Measurements from ENCODE around the gene SYNE1.

- TF ChIP-seq, protein P1, sequence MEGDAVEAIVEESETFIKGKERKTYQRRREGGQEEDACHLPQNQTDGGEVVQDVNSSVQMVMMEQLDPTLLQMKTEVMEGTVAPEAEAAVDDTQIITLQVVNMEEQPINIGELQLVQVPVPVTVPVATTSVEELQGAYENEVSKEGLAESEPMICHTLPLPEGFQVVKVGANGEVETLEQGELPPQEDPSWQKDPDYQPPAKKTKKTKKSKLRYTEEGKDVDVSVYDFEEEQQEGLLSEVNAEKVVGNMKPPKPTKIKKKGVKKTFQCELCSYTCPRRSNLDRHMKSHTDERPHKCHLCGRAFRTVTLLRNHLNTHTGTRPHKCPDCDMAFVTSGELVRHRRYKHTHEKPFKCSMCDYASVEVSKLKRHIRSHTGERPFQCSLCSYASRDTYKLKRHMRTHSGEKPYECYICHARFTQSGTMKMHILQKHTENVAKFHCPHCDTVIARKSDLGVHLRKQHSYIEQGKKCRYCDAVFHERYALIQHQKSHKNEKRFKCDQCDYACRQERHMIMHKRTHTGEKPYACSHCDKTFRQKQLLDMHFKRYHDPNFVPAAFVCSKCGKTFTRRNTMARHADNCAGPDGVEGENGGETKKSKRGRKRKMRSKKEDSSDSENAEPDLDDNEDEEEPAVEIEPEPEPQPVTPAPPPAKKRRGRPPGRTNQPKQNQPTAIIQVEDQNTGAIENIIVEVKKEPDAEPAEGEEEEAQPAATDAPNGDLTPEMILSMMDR (IDR thresholded peaks at IDR 0.05; ENCODE audit: low read depth, low read length, missing input control) = no peak
- TF ChIP-seq SP1 (IDR thresholded peaks at IDR 0.05) (no peak), HNF4G (IDR thresholded peaks at IDR 0.05) (no peak), JUND (IDR thresholded peaks at IDR 0.05) (no peak)
Measured at GRCh38 chr6:152220786-152221185, 416.4 kb downstream of the SYNE1 start.
